Stimulated activated CD8-positive, alpha-beta memory T cell treated with anti-CD3 and anti-CD28 coated beads, Interleukin-12 subunit alpha, Interleukin-12 subunit beta, amount 100 ng/mL, for 1 hour (primary cell): Measurements from ENCODE around the gene NYNRIN.
"Not testable (repeated sequence)": the region's sequence is repeated elsewhere in the genome, so short reads cannot be mapped to it uniquely, and the experiment has no call there.

ENCODE experiments used
- DNase-seq: peaks from one replicate; pipeline ENCODE4 v3.0.0-alpha.2; 2020; ENCODE audit warnings: low read depth

NYNRIN gene

GRCh38 chr14:24431569-24432258 lies 32.9 kb downstream of the NYNRIN start:
- peak; percentile 85 for DNase-seq

GRCh38 chr14:24432259-24433131 lies 33.7 kb downstream of the NYNRIN start:
- no peak for DNase-seq

- DNase-seq = no peak
Observed at GRCh38 chr14:24434036-24434435, 35.2 kb downstream of the NYNRIN start.

- DNase-seq = no peak
Observed at GRCh38 chr14:24434676-24435075, 35.9 kb downstream of the NYNRIN start.

GRCh38 chr14:24435192-24435810 lies 36.5 kb downstream of the NYNRIN start:
- no peak for DNase-seq

GRCh38 chr14:24435998-24436354 lies 37.2 kb downstream of the NYNRIN start:
- DNase-seq = no peak

- no peak for DNase-seq
Observed at GRCh38 chr14:24436355-24437019, 37.7 kb downstream of the NYNRIN start.

GRCh38 chr14:24437020-24437735 lies 38.4 kb downstream of the NYNRIN start:
- no peak for DNase-seq

- no peak for DNase-seq
Observed at GRCh38 chr14:24437736-24438067, 38.9 kb downstream of the NYNRIN start.

- DNase-seq = no peak
Observed at GRCh38 chr14:24438223-24439097, 39.7 kb downstream of the NYNRIN start.

GRCh38 chr14:24439257-24439656 lies 40.5 kb downstream of the NYNRIN start:
- no peak for DNase-seq

- no peak for DNase-seq
Observed at GRCh38 chr14:24439830-24440605, 41.2 kb downstream of the NYNRIN start.

GRCh38 chr14:24440606-24441399 lies 42.0 kb downstream of the NYNRIN start:
- DNase-seq = no peak

GRCh38 chr14:24441485-24441884 lies 42.7 kb downstream of the NYNRIN start:
- DNase-seq = no peak

- no peak for DNase-seq
Observed at GRCh38 chr14:24441904-24442239, 43.1 kb downstream of the NYNRIN start.

GRCh38 chr14:24442240-24443052 lies 43.6 kb downstream of the NYNRIN start, which contains the start of gene SDR39U1:
TSS of gene SDR39U1 (minus strand) at chr14:24442776. CDS start at chr14:24442769, 7 bp downstream.
- peak; percentile 94 for DNase-seq

- no peak for DNase-seq
Observed at GRCh38 chr14:24443053-24443665, 44.4 kb downstream of the NYNRIN start.

- DNase-seq = not testable (repeated sequence)
Observed at GRCh38 chr14:24450828-24451227, 52.0 kb downstream of the NYNRIN start.
